Smooth muscle cell of bladder (primary cell): ENCODE measurements around the gene NIM1K. TPM values are rescaled to one million over a fixed set of nuclear protein-coding genes. Genes with fewer than 3 reads are reported as not detected.

ENCODE experiments used
- total RNA-seq: library from RNA; depleted of rRNA; stranded (reverse); fragments of >200 nt; gene quantifications from 2 replicates; pipeline ENCODE4 v1.2.3, GENCODE V29; 2014

NIM1K gene
- 1.8 and 2.7 TPM in 2 replicates for total RNA-seq

DNA sequence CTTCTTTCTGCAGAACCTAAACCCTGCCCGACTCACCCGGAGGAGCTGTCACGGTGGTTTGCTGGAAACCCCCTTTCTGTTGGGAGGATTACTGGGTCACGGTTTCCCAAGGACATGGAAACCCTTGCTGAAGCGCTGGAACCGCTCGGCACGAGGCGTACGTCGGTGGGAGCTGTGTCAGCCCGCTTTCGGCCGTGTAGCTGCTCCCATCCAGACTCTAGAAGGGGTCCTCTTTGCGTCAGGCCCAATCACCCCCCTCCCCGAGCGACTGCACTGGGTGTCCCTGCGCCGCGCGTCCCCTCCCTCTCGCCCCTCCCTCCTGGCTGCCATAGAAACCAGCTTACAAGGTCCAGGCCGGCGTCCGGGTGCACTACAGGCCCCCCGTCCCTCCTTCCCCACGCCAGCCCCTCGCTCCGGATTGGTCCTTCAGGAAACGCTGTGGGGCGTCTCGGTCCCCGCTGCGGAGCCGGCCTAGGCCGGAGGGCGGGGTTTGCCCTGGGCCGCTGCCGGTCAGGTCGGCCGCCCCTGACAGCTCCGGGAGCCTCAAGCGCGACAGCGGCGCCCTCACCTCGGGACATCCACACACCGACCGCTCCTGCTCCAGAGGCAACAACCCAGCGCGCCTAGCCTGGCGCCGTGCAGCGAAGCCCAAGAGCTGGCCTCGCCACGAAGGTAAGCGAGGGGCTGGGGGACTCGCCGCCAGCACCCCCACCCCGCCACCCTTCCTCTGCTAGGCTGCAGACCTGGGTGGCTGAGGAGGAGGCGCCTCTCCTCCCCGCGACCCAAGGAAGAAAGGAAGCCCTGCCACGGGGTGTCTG is at the start of gene NIM1K:
Gene NIM1K (plus strand): TSS at position 486 of the 818 bp plus-strand sequence. CDS start 53,551 bp downstream, outside the sequence.

DNA sequence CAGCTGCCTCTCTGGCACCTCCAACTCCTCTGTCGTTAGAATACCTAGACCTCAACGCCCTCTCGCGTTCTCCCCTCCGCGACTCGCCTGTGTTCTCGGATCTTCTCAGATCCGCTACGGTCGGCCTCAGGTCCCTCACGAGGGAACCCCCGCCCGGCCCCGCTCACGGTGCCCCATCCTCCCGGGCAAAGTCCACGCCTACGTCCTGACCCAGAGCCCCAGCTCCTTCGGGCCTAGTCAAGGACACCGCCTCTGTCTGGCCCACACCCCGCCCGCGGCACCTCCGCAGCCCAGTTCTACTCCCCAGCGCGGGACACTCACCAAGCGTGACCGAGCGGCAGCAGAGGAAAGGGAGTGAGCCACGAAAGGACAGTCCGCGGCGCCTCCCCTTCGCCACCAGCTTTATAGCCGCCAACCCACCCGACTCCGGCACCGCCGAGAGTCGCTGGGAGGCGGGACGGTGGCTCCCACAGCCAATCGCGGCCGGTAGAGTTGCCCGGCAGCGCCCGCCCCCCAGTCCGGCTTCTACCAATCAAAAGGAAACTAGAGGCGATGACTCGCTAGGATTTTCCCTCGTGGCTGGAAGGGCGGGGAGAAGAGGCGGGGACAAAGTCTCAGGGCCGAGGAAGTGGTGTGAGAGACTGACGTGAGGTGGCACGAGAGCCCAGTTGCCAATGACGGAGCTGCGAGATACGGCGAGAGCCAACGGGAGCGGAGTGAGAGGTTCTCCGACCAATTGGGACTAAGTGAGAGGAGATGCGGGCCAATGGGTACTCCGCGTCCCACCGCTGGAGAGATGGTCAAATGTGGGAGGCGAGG is 121.2 kb downstream of the NIM1K start, which contains the start of gene HMGCS1:
Gene HMGCS1 (minus strand): TSS at position 378 of the 819 bp plus-strand sequence. CDS start 14,447 bp downstream, outside the sequence.

Other genes with a start within 250 kb of the NIM1K start
- gene ANXA2R, start 151.9 kb upstream of the NIM1K start, total RNA-seq, result 2.4 and 2.8 TPM in 2 replicates
- 25.7 and 30.4 TPM in 2 replicates for gene ZNF131, start 71.3 kb upstream of the NIM1K start, total RNA-seq
- gene HMGCS1, start 121.2 kb downstream of the NIM1K start, total RNA-seq, result 105 and 139 TPM in 2 replicates
- 0.43 and 1.5 TPM in 2 replicates for gene CCL28, start 220.2 kb downstream of the NIM1K start, total RNA-seq